ENCODE data around the gene ZBTB47.

- no peak for TF ChIP-seq CTCF (IDR thresholded peaks at IDR 0.05)
- TF ChIP-seq ZFX (IDR thresholded peaks at IDR 0.05; ENCODE audit: borderline replicate concordance) = no peak
These were observed 15.3 kb downstream of the ZBTB47 start for GRCh38 chr3:42668793-42669217.
